ENCODE data around the gene DBX1. TPM values are rescaled to one million over a fixed set of nuclear protein-coding genes. Genes with fewer than 3 reads are reported as not detected.

The DBX1 gene
- total RNA-seq, 4 donors from 2014 or later, result not detected

- H3K9me3 ChIP-seq, result no peaks in the 10 kb centered on the region
- no peak for DNase-seq (ENCODE audit: low spot score in 2 of 2)
- H3K27me3 ChIP-seq, result peaks cover 13% of the 10 kb centered on the region
- H3K27ac ChIP-seq, result no peak overlapping the region
- no peak overlapping the region for H3K4me3 ChIP-seq
- H3K4me1 ChIP-seq, result no peaks in the 10 kb centered on the region
- H3K36me3 ChIP-seq, result no peaks in the 10 kb centered on the region
- no peak for TF ChIP-seq CTCF (IDR thresholded peaks at IDR 0.05)
- no peak for TF ChIP-seq POLR2A (IDR thresholded peaks at IDR 0.05)
- TF ChIP-seq EP300 (IDR thresholded peaks at IDR 0.05), result no peak
- no peak for TF ChIP-seq POLR2AphosphoS5 (IDR thresholded peaks at IDR 0.05)
Measured at GRCh38 chr11:20192641-20193040, 32.4 kb upstream of the DBX1 start.

- DNase-seq (ENCODE audit: low spot score in 2 of 2), result no peak
- no peak overlapping the region for H3K4me3 ChIP-seq
Measured at GRCh38 chr11:20192151-20192550, 31.9 kb upstream of the DBX1 start.

GRCh38 chr11:20178976-20179375 lies 18.7 kb upstream of the DBX1 start:
- Histone ChIP-seq H3K9me3 (no peaks in the 10 kb centered on the region), H3K4me1 (no peaks in the 10 kb centered on the region), H3K4me3 (no peak overlapping the region), H3K27me3 (peaks cover 30% of the 10 kb centered on the region), H3K27ac (no peak overlapping the region), H3K36me3 (no peaks in the 10 kb centered on the region)
- no peak for DNase-seq (ENCODE audit: low spot score in 2 of 2)
- 75% methylated on average over 2 of the region's 2 CpGs for WGBS
- TF ChIP-seq EP300 (IDR thresholded peaks at IDR 0.05) (no peak), POLR2A (IDR thresholded peaks at IDR 0.05) (no peak), CTCF (IDR thresholded peaks at IDR 0.05) (no peak), POLR2AphosphoS5 (IDR thresholded peaks at IDR 0.05) (no peak)

More at GRCh38 chr11:20192151-20192550, 31.9 kb upstream of the DBX1 start:
- H3K27me3 ChIP-seq, result peaks cover 13% of the 10 kb centered on the region
- no peak overlapping the region for H3K27ac ChIP-seq
- no peaks in the 10 kb centered on the region for H3K36me3 ChIP-seq
- TF ChIP-seq POLR2AphosphoS5 (IDR thresholded peaks at IDR 0.05) (no peak), CTCF (IDR thresholded peaks at IDR 0.05) (no peak), EP300 (IDR thresholded peaks at IDR 0.05) (no peak), POLR2A (IDR thresholded peaks at IDR 0.05) (no peak)
- 76% methylated on average over 2 of the region's 2 CpGs for WGBS
- H3K9me3 ChIP-seq, result no peaks in the 10 kb centered on the region
- H3K4me1 ChIP-seq, result no peaks in the 10 kb centered on the region

GRCh38 chr11:20177136-20177535 lies 16.9 kb upstream of the DBX1 start:
- WGBS, result 73% methylated on average over 7 of the region's 7 CpGs
- H3K4me3 ChIP-seq, result no peak overlapping the region
- H3K9me3 ChIP-seq, result no peaks in the 10 kb centered on the region
- no peak overlapping the region for H3K27ac ChIP-seq
- TF ChIP-seq EP300 (IDR thresholded peaks at IDR 0.05), result no peak
- no peak for TF ChIP-seq CTCF (IDR thresholded peaks at IDR 0.05)
- TF ChIP-seq POLR2A (IDR thresholded peaks at IDR 0.05), result no peak
- TF ChIP-seq POLR2AphosphoS5 (IDR thresholded peaks at IDR 0.05), result no peak
- no peaks in the 10 kb centered on the region for H3K4me1 ChIP-seq
- H3K36me3 ChIP-seq, result no peaks in the 10 kb centered on the region
- H3K27me3 ChIP-seq, result peaks cover 30% of the 10 kb centered on the region
- DNase-seq (ENCODE audit: low spot score in 2 of 2), result no peak

- Histone ChIP-seq H3K27me3 (peaks cover 44% of the 10 kb centered on the region), H3K4me1 (no peaks in the 10 kb centered on the region), H3K27ac (no peak overlapping the region), H3K4me3 (no peak overlapping the region), H3K36me3 (no peaks in the 10 kb centered on the region), H3K9me3 (peaks cover 13% of the 10 kb centered on the region)
- 66% methylated on average over 5 of the region's 5 CpGs for WGBS
- TF ChIP-seq POLR2AphosphoS5 (IDR thresholded peaks at IDR 0.05) (no peak), CTCF (IDR thresholded peaks at IDR 0.05) (no peak), POLR2A (IDR thresholded peaks at IDR 0.05) (no peak), EP300 (IDR thresholded peaks at IDR 0.05) (no peak)
- DNase-seq (ENCODE audit: low spot score in 2 of 2), result no peak
Measured at GRCh38 chr11:20172721-20173447, 12.6 kb upstream of the DBX1 start.

Measured in suprapubic skin (tissue), 4 donors.